Breast epithelium (tissue), 3 donors: ENCODE data around the gene NRF1.

ENCODE experiments used
- CTCF ChIP-seq, 3 donors: fragments of 450-650 bp; IDR thresholded peaks; one replicate each; pipeline ENCODE4 v1.5.1; 2016 to 2017; ENCODE audit warnings: antibody characterized with exemption in 3 of 3, mild to moderate bottlenecking in 3 of 3, moderate library complexity in 3 of 3
- POLR2A ChIP-seq: fragments of 450-650 bp; IDR thresholded peaks from one replicate; pipeline ENCODE4 v1.6.1; 2016; ENCODE audit warnings: antibody characterized with exemption, mild to moderate bottlenecking, moderate library complexity
- POLR2AphosphoS5 ChIP-seq, 3 donors: sonication (generic); formaldehyde crosslinking; IDR thresholded peaks; one replicate each; pipeline ENCODE4 v1.6.1; 2017; ENCODE audit warnings: antibody characterized with exemption in 3 of 3

- no peak for TF ChIP-seq CTCF (IDR thresholded peaks at IDR 0.05)
- TF ChIP-seq POLR2AphosphoS5 (IDR thresholded peaks at IDR 0.05), result no peak
- TF ChIP-seq POLR2A, result no peak
These were observed 56.0 kb downstream of the NRF1 start for GRCh38 chr7:129667551-129667950.
